Stimulated activated CD4-positive, alpha-beta T cell treated with anti-CD3 and anti-CD28 coated beads, Interleukin-4, amount 100 ng/mL, for 4 hours (primary cell): ENCODE results near the gene MAGOH.
A peak's percentile ranks its signal among the peaks of the same experiment; 100 is the strongest.
"Not testable (repeated sequence)": the region's sequence is repeated elsewhere in the genome, so short reads cannot be mapped to it uniquely, and the experiment has no call there.

Experiments used
- DNase-seq, 2 experiments: peaks; one replicate each; pipeline ENCODE4 v3.0.0-alpha.2; 2020

MAGOH gene

GRCh38 chr1:53219711-53220110 is 18.6 kb downstream of the MAGOH start:
- no peak for DNase-seq

GRCh38 chr1:53218201-53218600 is 20.1 kb downstream of the MAGOH start:
- no peak for DNase-seq

- DNase-seq: no peak
Measured at GRCh38 chr1:53214376-53214940, 23.9 kb downstream of the MAGOH start.

GRCh38 chr1:53210954-53211353 is 27.4 kb downstream of the MAGOH start:
- no peak for DNase-seq

- no peak for DNase-seq
Measured at GRCh38 chr1:53210352-53210751, 28.0 kb downstream of the MAGOH start.

- DNase-seq: no peak
Measured at GRCh38 chr1:53207726-53208125, 30.6 kb downstream of the MAGOH start.

GRCh38 chr1:53206735-53207379 is 31.5 kb downstream of the MAGOH start:
- no peak for DNase-seq

GRCh38 chr1:53206083-53206685 is 32.1 kb downstream of the MAGOH start:
- DNase-seq: not testable (repeated sequence)

- DNase-seq: not testable (repeated sequence)
Measured at GRCh38 chr1:53205496-53205895, 32.8 kb downstream of the MAGOH start.

GRCh38 chr1:53203466-53203865 is 34.9 kb downstream of the MAGOH start:
- DNase-seq: no peak

- DNase-seq: no peak
Measured at GRCh38 chr1:53198241-53198651, 40.1 kb downstream of the MAGOH start.

GRCh38 chr1:53197291-53198200 is 40.8 kb downstream of the MAGOH start:
- no peak for DNase-seq

GRCh38 chr1:53196485-53197290 is 41.6 kb downstream of the MAGOH start, which contains the start of gene CPT2:
Gene CPT2 (plus strand): TSS chr1:53196824. CDS start chr1:53196944, 120 bp downstream.
- DNase-seq: peak; percentile 87 to 90

- DNase-seq: no peak
Measured at GRCh38 chr1:53196017-53196484, 42.3 kb downstream of the MAGOH start.

- DNase-seq: no peak
Measured at GRCh38 chr1:53195246-53196016, 42.9 kb downstream of the MAGOH start.

- no peak for DNase-seq
Measured at GRCh38 chr1:53190210-53190611, 48.1 kb downstream of the MAGOH start.

- DNase-seq: no peak
Measured at GRCh38 chr1:53189061-53189460, 49.3 kb downstream of the MAGOH start.

- DNase-seq: no peak
Measured at GRCh38 chr1:53188099-53188498, 50.2 kb downstream of the MAGOH start.

- no peak for DNase-seq
Measured at GRCh38 chr1:53187401-53187800, 50.9 kb downstream of the MAGOH start.

GRCh38 chr1:53186533-53186932 is 51.8 kb downstream of the MAGOH start:
- DNase-seq: no peak

- DNase-seq: not testable (repeated sequence)
Measured at GRCh38 chr1:53185955-53186297, 52.4 kb downstream of the MAGOH start.
